IPS-18c (cell line): ENCODE results near the gene XCR1.

Source experiments
- H3K4me3 ChIP-seq: 2 replicates; pipeline ENCODE4 v1.7.0; 2013; ENCODE audit warnings: low read depth, mild to moderate bottlenecking, low read length, moderate library complexity; ENCODE audit not compliant: insufficient read depth
- H3K9me3 ChIP-seq: one replicate; pipeline ENCODE4 v1.6.1; 2013; ENCODE audit warnings: mild to moderate bottlenecking, low read length, moderate library complexity; ENCODE audit not compliant: control insufficient read depth, insufficient read depth

XCR1 gene

GRCh38 chr3:45979378-45979777 is 47.9 kb downstream of the XCR1 start:
- Histone ChIP-seq H3K4me3 (no peak overlapping the region), H3K9me3 (no peaks in the 10 kb centered on the region)

- no peak overlapping the region for H3K4me3 ChIP-seq
- H3K9me3 ChIP-seq, result no peaks in the 10 kb centered on the region
Observed at GRCh38 chr3:45978006-45978761, 49.1 kb downstream of the XCR1 start.

- Histone ChIP-seq H3K4me3 (no peak overlapping the region), H3K9me3 (no peaks in the 10 kb centered on the region)
Observed at GRCh38 chr3:45976191-45977091, 50.8 kb downstream of the XCR1 start.

- no peaks in the 10 kb centered on the region for H3K9me3 ChIP-seq
Observed at GRCh38 chr3:45975686-45976085, 51.6 kb downstream of the XCR1 start.

GRCh38 chr3:45974686-45975085 is 52.6 kb downstream of the XCR1 start:
- Histone ChIP-seq H3K4me3 (no peak overlapping the region), H3K9me3 (no peaks in the 10 kb centered on the region)

More at GRCh38 chr3:45975686-45976085, 51.6 kb downstream of the XCR1 start:
- H3K4me3 ChIP-seq, result no peak overlapping the region

- no peaks in the 10 kb centered on the region for H3K9me3 ChIP-seq
- H3K4me3 ChIP-seq, result no peak overlapping the region
Observed at GRCh38 chr3:45972534-45973402, 54.5 kb downstream of the XCR1 start.

GRCh38 chr3:45969953-45970352 is 57.3 kb downstream of the XCR1 start:
- Histone ChIP-seq H3K9me3 (no peaks in the 10 kb centered on the region), H3K4me3 (no peak overlapping the region)

GRCh38 chr3:45969116-45969515 is 58.2 kb downstream of the XCR1 start:
- no peak overlapping the region for H3K4me3 ChIP-seq
- H3K9me3 ChIP-seq, result no peaks in the 10 kb centered on the region

- H3K9me3 ChIP-seq, result no peaks in the 10 kb centered on the region
- no peak overlapping the region for H3K4me3 ChIP-seq
Observed at GRCh38 chr3:45968706-45969105, 58.6 kb downstream of the XCR1 start.

GRCh38 chr3:45968149-45968548 is 59.1 kb downstream of the XCR1 start:
- H3K9me3 ChIP-seq, result no peaks in the 10 kb centered on the region
- H3K4me3 ChIP-seq, result no peak overlapping the region

- Histone ChIP-seq H3K4me3 (no peak overlapping the region), H3K9me3 (no peaks in the 10 kb centered on the region)
Observed at GRCh38 chr3:45967724-45968123, 59.6 kb downstream of the XCR1 start.
